HuH-7 (cell line): Measurements from ENCODE around the gene CHTOP.

ENCODE experiments used
- DNase-seq: peaks from one replicate; pipeline ENCODE4 v3.0.0; 2011; ENCODE audit warnings: low spot score

CHTOP gene

GRCh38 chr1:153685544-153686340 is 51.9 kb downstream of the CHTOP start:
- DNase-seq, result no peak

GRCh38 chr1:153687346-153688125 is 53.7 kb downstream of the CHTOP start:
- DNase-seq, result no peak

GRCh38 chr1:153688276-153688675 is 54.4 kb downstream of the CHTOP start:
- no peak for DNase-seq

GRCh38 chr1:153688736-153689328 is 55.0 kb downstream of the CHTOP start:
- no peak for DNase-seq

- no peak for DNase-seq
Measured at GRCh38 chr1:153693466-153693865, 59.6 kb downstream of the CHTOP start.
